CD4-positive, alpha-beta memory T cell (primary cell): ENCODE results near the gene ARGLU1. TPM values are rescaled to one million over a fixed set of nuclear protein-coding genes. Genes with fewer than 3 reads are reported as not detected.

ENCODE experiments used
- CTCF ChIA-PET: fragments of 350-600 bp; sonication (Branson Sonifier 250); formaldehyde crosslinking; loops from one replicate; lab custom pipeline; 2021; ENCODE audit warnings: inconsistent platforms; ENCODE audit not compliant: partially characterized antibody; lab: Charles Lee
- POLR2A ChIA-PET: fragments of 350-600 bp; sonication (Branson Sonifier 250); formaldehyde crosslinking; loops from one replicate; lab custom pipeline; 2021; ENCODE audit not compliant: partially characterized antibody; lab: Charles Lee
- DNase-seq, 5 donors: peaks; one replicate each; pipeline versions ENCODE4 v3.0.0 to v3.0.0-alpha.2; 2020 to 2022; ENCODE audit warnings: mixed read lengths in 1 of 5
- H3K27ac ChIP-seq: one replicate; pipeline ENCODE4 v1.7.0; 2013; ENCODE audit warnings: low read depth, low read length
- H3K27me3 ChIP-seq: 2 replicates; pipeline ENCODE4 v1.7.0; 2013; ENCODE audit warnings: mild to moderate bottlenecking, low read length, moderate library complexity; ENCODE audit not compliant: insufficient read depth
- H3K36me3 ChIP-seq: 2 replicates; pipeline ENCODE4 v1.7.0; 2013; ENCODE audit warnings: mild to moderate bottlenecking, low read length, moderate library complexity; ENCODE audit not compliant: insufficient read depth
- H3K4me1 ChIP-seq: 2 replicates; pipeline ENCODE4 v1.7.0; 2013; ENCODE audit warnings: mild to moderate bottlenecking, low read length, moderate library complexity; ENCODE audit not compliant: insufficient read depth
- H3K4me3 ChIP-seq, 2 donors: one replicate each; pipeline ENCODE4 v1.7.0; 2013; ENCODE audit warnings: low read length in 2 of 2, mild to moderate bottlenecking in 1 of 2
- H3K9me3 ChIP-seq, 2 donors: one replicate each; pipeline ENCODE4 v1.7.0; 2013; ENCODE audit warnings: low read length in 2 of 2, control low read depth in 1 of 2; ENCODE audit not compliant: control insufficient read depth in 1 of 2
- H3K27ac Mint-ChIP-seq, 7 donors: one replicate each; pipeline ENCODE4 v1.8.0; 2020 to 2021; ENCODE audit warnings: mixed read lengths in 7 of 7, mild to moderate bottlenecking in 6 of 7, inconsistent platforms in 3 of 7, moderate library complexity in 3 of 7
- H3K27me3 Mint-ChIP-seq, 2 donors: one replicate each; pipeline ENCODE4 v1.8.0; 2020 to 2021; ENCODE audit warnings: mixed read lengths in 2 of 2
- H3K36me3 Mint-ChIP-seq, 2 donors: one replicate each; pipeline ENCODE4 v1.8.0; 2020 to 2021; ENCODE audit warnings: mixed read lengths in 2 of 2, inconsistent platforms in 1 of 2, mild to moderate bottlenecking in 1 of 2
- H3K4me1 Mint-ChIP-seq, 4 donors: one replicate each; pipeline ENCODE4 v1.8.0; 2020 to 2021; ENCODE audit warnings: mixed read lengths in 4 of 4, mild to moderate bottlenecking in 1 of 4
- H3K4me3 Mint-ChIP-seq, 8 donors: one replicate each; pipeline ENCODE4 v1.8.0; 2020 to 2021; ENCODE audit warnings: mixed read lengths in 8 of 8, mild to moderate bottlenecking in 7 of 8, moderate library complexity in 6 of 8, inconsistent platforms in 3 of 8
- H3K9me3 Mint-ChIP-seq, 8 donors: one replicate each; pipeline ENCODE4 v1.8.0; 2020 to 2021; ENCODE audit warnings: mixed read lengths in 8 of 8, mild to moderate bottlenecking in 5 of 8, inconsistent platforms in 3 of 8, moderate library complexity in 1 of 8
- intact Hi-C: fragments of 100-400 bp; cut with micrococcal nuclease; formaldehyde crosslinking; loops from one replicate; pipeline ENCODE4 v1.15.1; 2023
- polyA plus RNA-seq, 2 donors: library from polyadenylated mRNA; unstranded; fragments of 300-500 nt; fragmentation: Illumina TruSeq; gene quantifications; one replicate each; pipeline ENCODE4 v1.2.3, GENCODE V29; 2021
- total RNA-seq, 2 experiments: library from RNA; stranded (reverse); gene quantifications; one replicate each; pipeline ENCODE4 v1.2.3, GENCODE V29; 2021

ARGLU1 gene
- total and polyA plus RNA-seq, 4 experiments from 2014 or later = 35.4 to 252 (median 134) TPM

GRCh38 chr13:106520251-106521054 is 47.5 kb downstream of the ARGLU1 start:
- Mint-ChIP-seq H3K4me1 (no peaks in the 10 kb centered on the region), H3K27me3 (peaks cover 15 to 27% of the 10 kb centered on the region in 2 donors), H3K9me3 (no peaks in the 10 kb centered on the region), H3K36me3 (no peaks in the 10 kb centered on the region), H3K4me3 (no peak overlapping the region), H3K27ac (no peak overlapping the region)
- Histone ChIP-seq H3K4me3 (no peak overlapping the region), H3K27me3 (no peaks in the 10 kb centered on the region), H3K9me3 (no peaks in the 10 kb centered on the region), H3K4me1 (no peaks in the 10 kb centered on the region), H3K27ac (no peak overlapping the region), H3K36me3 (no peaks in the 10 kb centered on the region)
- ChIA-PET CTCF (interaction anchor here (0.8 to 1.2 kb wide), 2 partner anchors 10 to 16 kb away, joined by 3 read pairs; no protein-coding TSS in a partner anchor), POLR2A (no interaction called here)
- intact Hi-C loops = no loop called here
- DNase-seq = no peak

GRCh38 chr13:106518512-106518911 is 49.4 kb downstream of the ARGLU1 start:
- no peaks in the 10 kb centered on the region for H3K9me3 ChIP-seq
- H3K27ac ChIP-seq = no peak overlapping the region
- no peaks in the 10 kb centered on the region for H3K36me3 ChIP-seq
- intact Hi-C loops = no loop called here
- H3K9me3 Mint-ChIP-seq = no peaks in the 10 kb centered on the region
- H3K36me3 Mint-ChIP-seq = no peaks in the 10 kb centered on the region
- CTCF ChIA-PET = no interaction called here
- H3K4me3 Mint-ChIP-seq = no peak overlapping the region
- POLR2A ChIA-PET = no interaction called here
- H3K4me1 Mint-ChIP-seq = no peaks in the 10 kb centered on the region
- no peaks in the 10 kb centered on the region for H3K27me3 ChIP-seq
- H3K27me3 Mint-ChIP-seq = peaks cover 18 to 37% of the 10 kb centered on the region in 2 donors
- no peak overlapping the region for H3K27ac Mint-ChIP-seq
- H3K4me3 ChIP-seq = no peak overlapping the region
- H3K4me1 ChIP-seq = no peaks in the 10 kb centered on the region
- DNase-seq = no peak

- no peak overlapping the region for H3K27ac ChIP-seq
- no peaks in the 10 kb centered on the region for H3K9me3 Mint-ChIP-seq
- POLR2A ChIA-PET = no interaction called here
These were observed 50.7 kb downstream of the ARGLU1 start for GRCh38 chr13:106517109-106517847.

GRCh38 chr13:106515635-106516254 is 52.2 kb downstream of the ARGLU1 start:
- intact Hi-C loops = no loop called here
- ChIA-PET CTCF (no interaction called here), POLR2A (no interaction called here)
- no peaks in the 10 kb centered on the region for H3K27me3 ChIP-seq
- peaks cover 15 to 29% of the 10 kb centered on the region in 2 donors for H3K27me3 Mint-ChIP-seq
- no peaks in the 10 kb centered on the region for H3K4me1 Mint-ChIP-seq
- no peaks in the 10 kb centered on the region for H3K4me1 ChIP-seq
- H3K36me3 Mint-ChIP-seq = no peaks in the 10 kb centered on the region
- no peak overlapping the region for H3K27ac Mint-ChIP-seq
- H3K27ac ChIP-seq = no peak overlapping the region
- no peak for DNase-seq
- H3K36me3 ChIP-seq = no peaks in the 10 kb centered on the region
- no peak overlapping the region for H3K4me3 Mint-ChIP-seq
- H3K9me3 Mint-ChIP-seq = no peaks in the 10 kb centered on the region
- H3K4me3 ChIP-seq = no peak overlapping the region
- H3K9me3 ChIP-seq = no peaks in the 10 kb centered on the region

More at GRCh38 chr13:106517109-106517847, 50.7 kb downstream of the ARGLU1 start:
- Mint-ChIP-seq H3K4me3 (no peak overlapping the region), H3K27me3 (peaks cover 17 to 31% of the 10 kb centered on the region in 2 donors), H3K36me3 (no peaks in the 10 kb centered on the region), H3K27ac (no peak overlapping the region), H3K4me1 (no peaks in the 10 kb centered on the region)
- Histone ChIP-seq H3K4me3 (no peak overlapping the region), H3K9me3 (no peaks in the 10 kb centered on the region), H3K36me3 (no peaks in the 10 kb centered on the region), H3K4me1 (no peaks in the 10 kb centered on the region), H3K27me3 (no peaks in the 10 kb centered on the region)
- CTCF ChIA-PET = no interaction called here
- intact Hi-C loops = no loop called here
- no peak for DNase-seq

- peaks cover 15 to 26% of the 10 kb centered on the region in 2 donors for H3K27me3 Mint-ChIP-seq
- ChIA-PET CTCF (interaction anchor here (0.9 kb wide), 1 partner anchor 21 kb away, joined by 3 read pairs; no protein-coding TSS in a partner anchor), POLR2A (no interaction called here)
- H3K9me3 Mint-ChIP-seq = no peaks in the 10 kb centered on the region
- H3K27ac Mint-ChIP-seq = no peak overlapping the region
- Histone ChIP-seq H3K4me1 (no peaks in the 10 kb centered on the region), H3K4me3 (no peak overlapping the region), H3K9me3 (no peaks in the 10 kb centered on the region), H3K27ac (no peak overlapping the region), H3K27me3 (no peaks in the 10 kb centered on the region), H3K36me3 (no peaks in the 10 kb centered on the region)
- DNase-seq = no peak
- no peak overlapping the region for H3K4me3 Mint-ChIP-seq
- no peaks in the 10 kb centered on the region for H3K36me3 Mint-ChIP-seq
- intact Hi-C loops = no loop called here
- no peaks in the 10 kb centered on the region for H3K4me1 Mint-ChIP-seq
These were observed 52.9 kb downstream of the ARGLU1 start for GRCh38 chr13:106514928-106515634.

GRCh38 chr13:106513025-106513983 is 54.6 kb downstream of the ARGLU1 start:
- CTCF ChIA-PET = no interaction called here
- H3K27me3 Mint-ChIP-seq = peaks cover 13 to 28% of the 10 kb centered on the region in 2 donors
- POLR2A ChIA-PET = no interaction called here

More at GRCh38 chr13:106513025-106513983, 54.6 kb downstream of the ARGLU1 start:
- no peak overlapping the region for H3K27ac Mint-ChIP-seq
- Histone ChIP-seq H3K27me3 (no peaks in the 10 kb centered on the region), H3K27ac (no peak overlapping the region), H3K9me3 (no peaks in the 10 kb centered on the region), H3K36me3 (no peaks in the 10 kb centered on the region), H3K4me3 (no peak overlapping the region), H3K4me1 (no peaks in the 10 kb centered on the region)
- no peaks in the 10 kb centered on the region for H3K4me1 Mint-ChIP-seq
- H3K9me3 Mint-ChIP-seq = no peaks in the 10 kb centered on the region
- H3K36me3 Mint-ChIP-seq = no peaks in the 10 kb centered on the region
- no peak overlapping the region for H3K4me3 Mint-ChIP-seq
- DNase-seq = no peak
- intact Hi-C loops = no loop called here
